ENCODE results near the gene LLGL1. TPM values are rescaled to one million over a fixed set of nuclear protein-coding genes. Genes with fewer than 3 reads are reported as not detected.

The LLGL1 gene
- polyA plus RNA-seq, 1 donor from 2014 or later: 52.2 TPM

GRCh38 chr17:18280766-18281371 is 55.4 kb downstream of the LLGL1 start:
- H4K20me1 ChIP-seq (ENCODE audit: insufficient read depth): no peaks in the 10 kb centered on the region
- H3K79me2 ChIP-seq (replicated peaks; ENCODE audit: insufficient read depth, low read length): no peaks in the 10 kb centered on the region
- TF ChIP-seq, protein P1, sequence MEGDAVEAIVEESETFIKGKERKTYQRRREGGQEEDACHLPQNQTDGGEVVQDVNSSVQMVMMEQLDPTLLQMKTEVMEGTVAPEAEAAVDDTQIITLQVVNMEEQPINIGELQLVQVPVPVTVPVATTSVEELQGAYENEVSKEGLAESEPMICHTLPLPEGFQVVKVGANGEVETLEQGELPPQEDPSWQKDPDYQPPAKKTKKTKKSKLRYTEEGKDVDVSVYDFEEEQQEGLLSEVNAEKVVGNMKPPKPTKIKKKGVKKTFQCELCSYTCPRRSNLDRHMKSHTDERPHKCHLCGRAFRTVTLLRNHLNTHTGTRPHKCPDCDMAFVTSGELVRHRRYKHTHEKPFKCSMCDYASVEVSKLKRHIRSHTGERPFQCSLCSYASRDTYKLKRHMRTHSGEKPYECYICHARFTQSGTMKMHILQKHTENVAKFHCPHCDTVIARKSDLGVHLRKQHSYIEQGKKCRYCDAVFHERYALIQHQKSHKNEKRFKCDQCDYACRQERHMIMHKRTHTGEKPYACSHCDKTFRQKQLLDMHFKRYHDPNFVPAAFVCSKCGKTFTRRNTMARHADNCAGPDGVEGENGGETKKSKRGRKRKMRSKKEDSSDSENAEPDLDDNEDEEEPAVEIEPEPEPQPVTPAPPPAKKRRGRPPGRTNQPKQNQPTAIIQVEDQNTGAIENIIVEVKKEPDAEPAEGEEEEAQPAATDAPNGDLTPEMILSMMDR (IDR thresholded peaks at IDR 0.05; ENCODE audit: poor library complexity, severe bottlenecking): no peak
- no peak for TF ChIP-seq RAD21 (conservative IDR thresholded peaks at IDR 0.05)
- H3K27ac ChIP-seq (ENCODE audit: low read length): no peak overlapping the region
- H3K4me2 ChIP-seq (ENCODE audit: low read length): no peak overlapping the region
- no peaks in the 10 kb centered on the region for H3K36me3 ChIP-seq (ENCODE audit: insufficient read depth, low read length)
- H3K9ac ChIP-seq (ENCODE audit: low read length): no peak overlapping the region
- no peaks in the 10 kb centered on the region for H3K9me3 ChIP-seq (ENCODE audit: low read length)
- no peak overlapping the region for H3K4me3 ChIP-seq (ENCODE audit: low read length)
- H3F3A ChIP-seq (ENCODE audit: insufficient read depth, low read length, poor library complexity, severe bottlenecking): no peaks in the 10 kb centered on the region
- H3K27me3 ChIP-seq (ENCODE audit: insufficient read depth, low read depth, low read length): no peaks in the 10 kb centered on the region
- H2AFZ ChIP-seq (ENCODE audit: low read depth, low read length): no peak overlapping the region
- no peaks in the 10 kb centered on the region for H3K9me2 ChIP-seq (ENCODE audit: insufficient read depth, low read length)

DNA sequence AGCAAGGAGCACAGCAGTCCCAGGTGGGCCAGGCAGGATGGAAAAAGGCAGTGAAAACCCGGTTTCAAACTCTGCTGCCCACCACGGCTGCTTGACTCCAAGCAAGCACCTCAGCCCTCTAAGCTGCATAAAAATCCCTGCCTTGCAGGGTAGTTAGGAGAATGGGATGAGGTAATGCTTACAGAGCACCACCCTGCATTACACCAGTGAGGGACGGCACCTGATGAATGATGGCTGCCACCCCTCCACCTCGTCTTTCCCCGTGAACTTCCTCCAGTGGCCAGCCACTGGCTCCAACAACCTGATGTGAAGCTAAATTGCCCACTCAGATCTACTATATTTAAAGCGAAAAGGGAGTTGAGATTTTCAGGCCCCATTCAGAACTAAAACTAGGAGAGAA is 56.4 kb downstream of the LLGL1 start:
- Histone ChIP-seq H3F3A (ENCODE audit: insufficient read depth, low read length, poor library complexity, severe bottlenecking) (no peaks in the 10 kb centered on the region), H3K27me3 (ENCODE audit: insufficient read depth, low read depth, low read length) (no peaks in the 10 kb centered on the region), H3K9ac (ENCODE audit: low read length) (no peak overlapping the region), H3K9me3 (ENCODE audit: low read length) (no peaks in the 10 kb centered on the region), H3K36me3 (ENCODE audit: insufficient read depth, low read length) (no peaks in the 10 kb centered on the region), H2AFZ (ENCODE audit: low read depth, low read length) (no peak overlapping the region), H4K20me1 (ENCODE audit: insufficient read depth) (no peaks in the 10 kb centered on the region), H3K9me2 (ENCODE audit: insufficient read depth, low read length) (no peaks in the 10 kb centered on the region), H3K4me2 (ENCODE audit: low read length) (no peak overlapping the region), H3K79me2 (replicated peaks; ENCODE audit: insufficient read depth, low read length) (no peaks in the 10 kb centered on the region), H3K27ac (ENCODE audit: low read length) (no peak overlapping the region), H3K4me3 (ENCODE audit: low read length) (no peak overlapping the region)
- TF ChIP-seq EZH2 (IDR thresholded peaks at IDR 0.05; ENCODE audit: borderline replicate concordance, insufficient read depth, low read length, poor library complexity, severe bottlenecking) (no peak), REST (IDR thresholded peaks at IDR 0.05; ENCODE audit: borderline replicate concordance) (no peak), RAD21 (conservative IDR thresholded peaks at IDR 0.05) (no peak), POLR2AphosphoS5 (IDR thresholded peaks at IDR 0.05) (no peak), MXI1 (conservative IDR thresholded peaks at IDR 0.05; ENCODE audit: poor library complexity, severe bottlenecking) (no peak), EP300 (conservative IDR thresholded peaks at IDR 0.05; ENCODE audit: poor library complexity, severe bottlenecking) (no peak), SMC3 (conservative IDR thresholded peaks at IDR 0.05; ENCODE audit: poor library complexity) (no peak), TAF1 (IDR thresholded peaks at IDR 0.05; ENCODE audit: low read depth) (no peak)
- TF ChIP-seq, protein P1 (IDR thresholded peaks at IDR 0.05; ENCODE audit: poor library complexity, severe bottlenecking): no peak

Data from neural cell (in vitro differentiated cells).